Adrenal gland (tissue), 12 donors: ENCODE results near the gene SLC38A8. TPM values are rescaled to one million over a fixed set of nuclear protein-coding genes. Genes with fewer than 3 reads are reported as not detected.

Experiments used
- DNase-seq, 7 donors: peaks; one replicate each; pipeline ENCODE4 v3.0.0-alpha.2; 2019 to 2020
- H3K27ac ChIP-seq, 5 donors: fragments of 200-600 bp; sonication (generic) in 4 of 5; 1 replicate in 3 of 5; 2 replicates in 2 of 5; pipeline versions ENCODE4 v1.5.1 to v1.8.0; 2016 to 2020; ENCODE audit warnings: mild to moderate bottlenecking in 1 of 5
- H3K27me3 ChIP-seq: fragments of 200-600 bp; 2 replicates; pipeline ENCODE4 v1.8.0; 2021
- H3K36me3 ChIP-seq, 2 donors: fragments of 200-600 bp; replicated peaks in 1 of 2; 1 replicate in 1 of 2; 2 replicates in 1 of 2; pipeline versions ENCODE4 v1.5.1 to v1.8.0; 2018 to 2022
- H3K4me1 ChIP-seq, 2 donors: fragments of 200-600 bp; replicated peaks in 1 of 2; 1 replicate in 1 of 2; 2 replicates in 1 of 2; pipeline versions ENCODE4 v1.5.1 to v1.8.0; 2018 to 2021
- H3K4me3 ChIP-seq, 4 donors: fragments of 200-600 bp; sonication (generic) in 3 of 4; one replicate each; pipeline ENCODE4 v1.5.1; 2016 to 2018
- H3K9me3 ChIP-seq, 3 donors: fragments of 200-600 bp; sonication (generic) in 1 of 3; replicated peaks in 1 of 3; 1 replicate in 2 of 3; 2 replicates in 1 of 3; pipeline versions ENCODE4 v1.5.1 to v1.8.0; 2016 to 2021
- POLR2A ChIP-seq, 2 donors: fragments of 450-650 bp; IDR thresholded peaks; one replicate each; pipeline ENCODE4 v1.6.1; 2017; ENCODE audit warnings: antibody characterized with exemption in 2 of 2, mild to moderate bottlenecking in 2 of 2, moderate library complexity in 1 of 2
- WGBS, 4 donors: extraction: QIAGEN DNeasy Blood & Tissue Kit in 2 of 4; methylation state at CpG; one replicate each; pipeline versions ENCODE4 v1.1.5 to v1.1.7; 2013 to 2017; 5-methylcytosine and 5-hydroxymethylcytosine counted together
- intact Hi-C, 2 donors: fragments of 100-400 bp; cut with DNase I; formaldehyde crosslinking; loops; one replicate each; pipeline versions ENCODE4 v1.14.1 to v1.15.0; 2022 to 2023
- polyA plus RNA-seq, 3 donors: library from polyadenylated mRNA; stranded (reverse); fragments of 200-250 nt in 2 of 3; fragments of 350-450 nt in 1 of 3; fragmentation: Illumina TruSeq in 1 of 3; extraction: RNeasy Lipid Tissue Mini Kit (QIAGEN cat#74804) in 1 of 3; gene quantifications; one replicate each; pipeline ENCODE4 v1.2.3, GENCODE V29; 2013 to 2014
- total RNA-seq, 9 donors: library from RNA; depleted of rRNA in 4 of 9; stranded (reverse); fragments of >200 nt in 4 of 9; fragments of 120-200 nt in 1 of 9; fragmentation: NEBNext Ultra II Directional in 1 of 9; extraction: Animal tissue kit (Norgen Biotek cat#: 25700) in 1 of 9; gene quantifications; one replicate each; pipeline versions ENCODE4 v1.1.0 to v1.2.4, GENCODE V29; 2013 to 2023
- TF ChIP-seq, protein P1 (sequence below), 6 experiments: fragments of 450-650 bp in 4 of 6; fragments of 200-600 bp in 2 of 6; sonication (generic) in 1 of 6; IDR thresholded peaks; 1 replicate in 5 of 6; 2 replicates in 1 of 6; pipeline versions ENCODE4 v1.5.1 to v1.8.0; 2016 to 2021; ENCODE audit warnings: antibody characterized with exemption in 6 of 6, mild to moderate bottlenecking in 2 of 6, moderate library complexity in 1 of 6
- donor health status: healthy with polysubstance abuse.
- donor health status: Bipolar disorder and iron deficiency.
- donor health status: DM: yes; HTN: yes; CAD: no.
- donor health status: DM: no; HTN: no; CAD: no.
- donor health status: DM: no; HTN: no; CAD: no.
- donor health status: DM: yes; HTN: yes; CAD: no.

The SLC38A8 gene
- total and polyA plus RNA-seq, 12 donors = 0.07 to 1.3 (median 0.60) TPM; not detected in 6

DNA sequence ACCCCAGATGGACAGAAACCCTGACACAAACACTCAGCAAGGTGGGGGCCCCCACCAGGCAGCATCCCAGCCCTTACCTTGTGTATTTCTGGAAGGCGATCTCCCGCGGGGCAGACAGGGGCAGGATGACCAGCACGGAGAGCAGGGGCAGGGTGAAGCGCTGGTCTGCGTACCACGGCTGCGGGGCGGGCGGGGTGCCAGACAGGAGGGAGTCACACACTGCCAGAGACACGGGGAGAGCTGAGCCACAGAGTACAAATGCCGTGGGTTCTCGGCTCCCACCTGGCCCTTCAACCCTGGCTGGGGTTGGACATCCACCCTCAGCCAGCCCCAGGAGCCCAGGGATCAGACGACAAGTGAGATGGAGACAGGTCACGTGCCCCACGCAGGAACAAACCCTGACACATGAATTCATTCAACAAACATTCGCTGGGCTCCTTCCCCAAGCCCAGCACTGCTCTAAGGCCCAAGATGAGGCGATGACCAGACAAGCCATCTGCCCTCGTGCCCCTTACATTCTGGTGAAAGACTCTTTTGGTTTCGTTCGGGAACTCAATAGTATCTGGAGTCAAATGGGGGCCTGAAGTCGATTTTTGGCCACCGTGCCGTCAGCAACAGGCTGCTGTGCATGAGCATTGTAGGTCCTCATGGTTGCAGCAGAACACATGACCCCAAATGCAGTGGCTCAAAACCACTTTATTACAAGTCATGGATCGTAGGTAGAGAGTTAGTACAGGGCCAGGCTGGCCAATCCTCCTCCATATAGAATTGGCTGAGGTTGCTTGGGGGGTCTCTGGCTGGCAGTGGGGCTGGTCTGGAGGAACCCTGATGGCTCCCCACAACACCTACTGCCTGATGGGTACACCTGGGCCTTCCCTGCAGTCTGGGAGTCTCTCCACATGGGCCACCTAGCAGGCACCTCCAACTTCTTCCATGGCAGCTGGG, 9.1 kb downstream of the SLC38A8 start:
- no peaks in the 10 kb centered on the region for H3K9me3 ChIP-seq
- H3K27ac ChIP-seq = no peak overlapping the region
- H3K4me1 ChIP-seq = no peaks in the 10 kb centered on the region
- DNase-seq = no peak
- intact Hi-C loops = no loop called here
- H3K27me3 ChIP-seq = no peaks in the 10 kb centered on the region
- TF ChIP-seq, protein P1, sequence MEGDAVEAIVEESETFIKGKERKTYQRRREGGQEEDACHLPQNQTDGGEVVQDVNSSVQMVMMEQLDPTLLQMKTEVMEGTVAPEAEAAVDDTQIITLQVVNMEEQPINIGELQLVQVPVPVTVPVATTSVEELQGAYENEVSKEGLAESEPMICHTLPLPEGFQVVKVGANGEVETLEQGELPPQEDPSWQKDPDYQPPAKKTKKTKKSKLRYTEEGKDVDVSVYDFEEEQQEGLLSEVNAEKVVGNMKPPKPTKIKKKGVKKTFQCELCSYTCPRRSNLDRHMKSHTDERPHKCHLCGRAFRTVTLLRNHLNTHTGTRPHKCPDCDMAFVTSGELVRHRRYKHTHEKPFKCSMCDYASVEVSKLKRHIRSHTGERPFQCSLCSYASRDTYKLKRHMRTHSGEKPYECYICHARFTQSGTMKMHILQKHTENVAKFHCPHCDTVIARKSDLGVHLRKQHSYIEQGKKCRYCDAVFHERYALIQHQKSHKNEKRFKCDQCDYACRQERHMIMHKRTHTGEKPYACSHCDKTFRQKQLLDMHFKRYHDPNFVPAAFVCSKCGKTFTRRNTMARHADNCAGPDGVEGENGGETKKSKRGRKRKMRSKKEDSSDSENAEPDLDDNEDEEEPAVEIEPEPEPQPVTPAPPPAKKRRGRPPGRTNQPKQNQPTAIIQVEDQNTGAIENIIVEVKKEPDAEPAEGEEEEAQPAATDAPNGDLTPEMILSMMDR (IDR thresholded peaks at IDR 0.05) = no peak
- no peak overlapping the region for H3K4me3 ChIP-seq
- 84 to 89% (median 85%) methylated on average over 14 to 25 of the region's 25 CpGs for WGBS, 4 donors
- H3K36me3 ChIP-seq = no peaks in the 10 kb centered on the region

DNA sequence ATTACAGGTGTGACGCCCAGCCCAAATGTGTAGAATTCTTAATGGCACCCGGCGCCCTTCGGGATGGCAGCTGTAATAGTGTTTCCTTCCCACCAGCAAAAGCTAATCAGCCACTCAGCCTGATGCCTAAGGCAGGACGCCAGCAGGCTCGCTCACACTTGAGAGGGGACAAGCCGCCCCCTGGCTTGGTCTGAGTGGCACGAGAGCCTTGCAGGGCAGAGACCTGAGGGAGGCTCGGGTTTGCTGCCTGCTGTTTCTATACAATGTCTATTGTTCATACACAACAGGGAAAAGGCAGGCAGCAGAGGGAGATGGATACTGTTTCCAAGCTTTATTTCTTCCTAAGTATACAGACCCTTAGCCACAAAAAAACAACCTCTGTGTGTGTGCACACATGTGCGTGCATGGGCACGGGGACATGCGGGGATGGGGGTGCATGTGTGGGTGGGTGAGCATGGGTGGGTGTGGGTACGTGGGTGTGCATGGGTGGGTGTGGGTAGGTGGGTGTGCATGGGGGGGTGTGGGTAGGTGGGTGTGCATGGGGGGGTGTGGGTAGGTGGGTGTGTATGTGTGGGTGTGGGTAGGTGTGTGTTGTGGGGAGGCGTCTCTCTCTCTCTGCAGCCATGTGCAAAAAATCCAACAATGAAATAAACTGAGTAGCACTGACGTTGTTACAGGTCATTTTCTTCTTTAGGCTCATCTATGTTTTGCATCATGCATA, 10.0 kb downstream of the SLC38A8 start:
- DNase-seq = no peak
- no peak for TF ChIP-seq POLR2A (IDR thresholded peaks at IDR 0.05)
- TF ChIP-seq, protein P1 (IDR thresholded peaks at IDR 0.05) = no peak
- WGBS, 4 donors = 73 to 78% (median 76%) methylated on average over 9 to 15 of the region's 15 CpGs
- Histone ChIP-seq H3K4me1 (no peaks in the 10 kb centered on the region), H3K27me3 (no peaks in the 10 kb centered on the region), H3K36me3 (no peaks in the 10 kb centered on the region), H3K9me3 (no peaks in the 10 kb centered on the region), H3K27ac (no peak overlapping the region), H3K4me3 (no peak overlapping the region)
- intact Hi-C loops = no loop called here

DNA sequence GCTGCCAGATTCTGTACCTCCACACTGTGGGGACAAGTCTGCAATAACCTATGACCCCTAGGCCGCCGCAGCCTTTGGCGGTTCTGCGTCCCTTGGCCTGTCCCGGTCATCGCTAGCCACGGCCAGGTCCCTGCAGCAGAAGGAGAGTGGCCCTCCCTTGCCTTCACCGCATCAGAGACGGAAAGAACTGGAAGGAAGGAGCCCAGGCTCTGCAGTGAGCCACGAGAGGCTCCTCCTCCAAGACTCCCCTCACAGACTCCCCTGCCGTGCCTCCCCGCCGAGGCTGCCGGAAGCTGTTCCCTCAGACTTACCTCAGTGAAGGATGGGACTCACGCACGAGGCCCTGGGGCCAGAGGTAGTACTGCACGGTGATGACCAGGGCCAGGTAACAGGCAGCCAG, 11.0 kb downstream of the SLC38A8 start:
- H3K36me3 ChIP-seq = no peaks in the 10 kb centered on the region
- TF ChIP-seq, protein P1 (IDR thresholded peaks at IDR 0.05) = no peak
- TF ChIP-seq POLR2A (IDR thresholded peaks at IDR 0.05) = no peak
- intact Hi-C loops = no loop called here
- no peaks in the 10 kb centered on the region for H3K27me3 ChIP-seq
- H3K9me3 ChIP-seq = no peaks in the 10 kb centered on the region
- H3K27ac ChIP-seq = no peak overlapping the region
- DNase-seq = no peak
- no peaks in the 10 kb centered on the region for H3K4me1 ChIP-seq
- H3K4me3 ChIP-seq = no peak overlapping the region
- WGBS, 4 donors = 83 to 85% (median 84%) methylated on average over 16 to 17 of the region's 17 CpGs

DNA sequence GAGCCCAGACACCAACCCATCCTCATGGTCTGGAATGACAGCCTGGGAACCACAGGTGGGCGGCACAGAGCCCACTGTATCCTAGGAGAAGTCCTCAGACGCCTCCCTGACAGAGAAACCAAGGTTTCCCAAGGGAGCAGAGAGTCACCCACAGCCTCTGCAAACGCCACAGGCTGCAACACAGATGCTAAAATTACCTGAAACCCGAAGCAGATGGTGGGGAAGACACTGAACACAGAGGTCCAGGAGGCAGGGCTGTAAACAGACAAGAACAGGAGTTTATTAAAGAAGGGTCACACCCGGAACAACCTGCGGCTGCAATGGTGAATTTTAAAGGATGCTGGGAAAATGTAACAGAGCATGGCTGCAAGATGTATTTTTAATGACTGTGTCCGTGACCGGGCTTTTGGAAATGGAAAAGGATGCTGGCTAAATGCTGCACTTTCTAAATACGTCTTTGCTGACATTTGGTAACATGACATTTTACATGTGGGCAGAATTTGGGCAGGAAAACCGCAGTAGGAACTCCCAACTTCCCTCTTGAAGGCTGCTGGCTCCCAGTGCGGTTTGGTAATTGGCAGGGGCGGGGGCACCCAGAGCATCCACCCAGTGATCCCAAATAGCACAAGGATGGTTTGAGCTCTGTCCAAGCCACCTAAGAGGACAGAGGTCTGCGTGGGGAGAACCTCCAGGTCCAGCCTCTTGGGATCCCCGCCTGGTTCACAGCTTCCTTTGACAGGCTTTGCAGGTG, 13.1 kb downstream of the SLC38A8 start:
- Histone ChIP-seq H3K27me3 (no peaks in the 10 kb centered on the region), H3K27ac (no peak overlapping the region), H3K4me1 (no peaks in the 10 kb centered on the region), H3K36me3 (no peaks in the 10 kb centered on the region), H3K9me3 (no peaks in the 10 kb centered on the region), H3K4me3 (no peak overlapping the region)
- WGBS, 4 donors = 69 to 82% (median 76%) methylated on average over 14 of the region's 14 CpGs
- DNase-seq = peak in 1 of 7 donors; percentile 11
- TF ChIP-seq POLR2A (IDR thresholded peaks at IDR 0.05) = no peak
- TF ChIP-seq, protein P1 (IDR thresholded peaks at IDR 0.05) = no peak
- intact Hi-C loops = no loop called here
